Measurements from ENCODE around the gene HBP1.
"Not testable (repeated sequence)": the region's sequence is repeated elsewhere in the genome, so short reads cannot be mapped to it uniquely, and the experiment has no call there.

Gene HBP1

GRCh38 chr7:107168233-107169119 is at the start of gene HBP1:
Gene HBP1, plus strand, starts transcription at chr7:107169003. Its CDS starts 10,891 bp downstream, at chr7:107179894.
- DNase-seq, result peak; percentile 94 to 98

GRCh38 chr7:107119376-107120105 is 49.3 kb upstream of the HBP1 start:
- DNase-seq, result no peak

GRCh38 chr7:107122486-107122911 is 46.3 kb upstream of the HBP1 start:
- no peak for DNase-seq

- no peak for DNase-seq
Measured at GRCh38 chr7:107123392-107123791, 45.4 kb upstream of the HBP1 start.

- DNase-seq, result no peak
Measured at GRCh38 chr7:107125475-107125874, 43.3 kb upstream of the HBP1 start.

- no peak for DNase-seq
Measured at GRCh38 chr7:107128217-107128616, 40.6 kb upstream of the HBP1 start.

GRCh38 chr7:107128748-107129147 is 40.1 kb upstream of the HBP1 start:
- no peak for DNase-seq

- no peak for DNase-seq
Measured at GRCh38 chr7:107130487-107131220, 38.1 kb upstream of the HBP1 start.

- no peak for DNase-seq
Measured at GRCh38 chr7:107133396-107133795, 35.4 kb upstream of the HBP1 start.

- DNase-seq, result no peak
Measured at GRCh38 chr7:107138696-107139420, 29.9 kb upstream of the HBP1 start.

- not testable (repeated sequence) for DNase-seq
Measured at GRCh38 chr7:107143875-107144274, 24.9 kb upstream of the HBP1 start.

GRCh38 chr7:107145067-107145838 is 23.6 kb upstream of the HBP1 start:
- DNase-seq, result no peak

- DNase-seq, result peak in 1 of 2 donors; percentile 36
Measured at GRCh38 chr7:107147464-107148393, 21.1 kb upstream of the HBP1 start.

- no peak for DNase-seq
Measured at GRCh38 chr7:107148721-107149120, 20.1 kb upstream of the HBP1 start.

- DNase-seq, result no peak
Measured at GRCh38 chr7:107149863-107150262, 18.9 kb upstream of the HBP1 start.

- peak; percentile 78 to 85 for DNase-seq
Measured at GRCh38 chr7:107150375-107151073, 18.3 kb upstream of the HBP1 start.

- no peak for DNase-seq
Measured at GRCh38 chr7:107151538-107151937, 17.3 kb upstream of the HBP1 start.

GRCh38 chr7:107152011-107152410 is 16.8 kb upstream of the HBP1 start:
- DNase-seq, result no peak

- DNase-seq, result no peak
Measured at GRCh38 chr7:107154826-107155225, 14.0 kb upstream of the HBP1 start.

GRCh38 chr7:107155726-107156125 is 13.1 kb upstream of the HBP1 start:
- DNase-seq, result not testable (repeated sequence)

All from stimulated activated CD4-positive, alpha-beta T cell treated with anti-CD3 and anti-CD28 coated beads, Interleukin-2, amount 100 ng/mL, for 24 hours (primary cell).